Measurements from ENCODE around the gene KANTR.

Gene KANTR

GRCh38 chrX:53093177-53093655 is 726 bp upstream of the KANTR start:
- peak overlapping the region; percentile 78 to 82 for H3K9ac ChIP-seq (ENCODE audit: low read length in 2 of 2)
- peak overlapping the region; percentile 88 for H3K27ac ChIP-seq (ENCODE audit: low read length)
- H3K9me3 ChIP-seq (ENCODE audit: control insufficient read depth in 2 of 2, low read length in 2 of 2), result no peaks in the 10 kb centered on the region
- peaks cover 12% of the 10 kb centered on the region for H3K4me1 ChIP-seq (ENCODE audit: control insufficient read depth, insufficient read depth, low read length)
- H3K27me3 ChIP-seq (ENCODE audit: control insufficient read depth in 1 of 2, insufficient read depth in 2 of 2, low read length in 2 of 2), result peaks cover 0 to 4% of the 10 kb centered on the region in 2 donors
- no peaks in the 10 kb centered on the region for H3K36me3 ChIP-seq (ENCODE audit: control insufficient read depth in 2 of 2, insufficient read depth in 2 of 2, low read length in 2 of 2)
- peak overlapping the region; percentile 78 to 85 for H3K4me3 ChIP-seq (ENCODE audit: low read length in 2 of 2)

DNA sequence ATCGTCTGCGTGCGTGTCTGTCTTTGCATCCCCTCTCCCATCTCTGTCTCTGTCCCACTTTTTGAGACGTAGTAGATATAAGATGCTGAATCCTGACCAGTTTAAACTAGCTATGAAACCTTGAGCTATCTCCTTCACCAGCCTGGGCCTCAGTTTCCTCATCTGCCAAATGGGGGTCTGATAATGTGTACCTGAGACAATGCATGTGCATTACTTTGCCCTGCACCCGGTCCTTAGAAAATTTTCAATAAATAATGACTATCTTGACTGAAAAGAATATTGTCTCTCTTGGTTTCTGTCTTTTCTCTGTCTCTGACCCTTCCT is 602 bp downstream of the KANTR start:
- H3K9me3 ChIP-seq (ENCODE audit: control insufficient read depth in 2 of 2, low read length in 2 of 2), result no peaks in the 10 kb centered on the region
- H3K27me3 ChIP-seq (ENCODE audit: control insufficient read depth in 1 of 2, insufficient read depth in 2 of 2, low read length in 2 of 2), result no peaks in the 10 kb centered on the region
- H3K36me3 ChIP-seq (ENCODE audit: control insufficient read depth in 2 of 2, insufficient read depth in 2 of 2, low read length in 2 of 2), result no peaks in the 10 kb centered on the region
- H3K27ac ChIP-seq (ENCODE audit: low read length), result peak overlapping the region; percentile 67
- H3K9ac ChIP-seq (ENCODE audit: low read length in 2 of 2), result peak overlapping the region; percentile 70 to 73
- H3K4me3 ChIP-seq (ENCODE audit: low read length in 2 of 2), result peak overlapping the region; percentile 67 to 78
- peaks cover 11% of the 10 kb centered on the region for H3K4me1 ChIP-seq (ENCODE audit: control insufficient read depth, insufficient read depth, low read length)

- Histone ChIP-seq H3K27ac (ENCODE audit: low read length) (no peak overlapping the region), H3K9me3 (ENCODE audit: control insufficient read depth in 2 of 2, low read length in 2 of 2) (no peaks in the 10 kb centered on the region), H3K4me1 (ENCODE audit: control insufficient read depth, insufficient read depth, low read length) (peaks cover 11% of the 10 kb centered on the region), H3K27me3 (ENCODE audit: control insufficient read depth in 1 of 2, insufficient read depth in 2 of 2, low read length in 2 of 2) (no peaks in the 10 kb centered on the region), H3K9ac (ENCODE audit: low read length in 2 of 2) (no peak overlapping the region), H3K36me3 (ENCODE audit: control insufficient read depth in 2 of 2, insufficient read depth in 2 of 2, low read length in 2 of 2) (no peaks in the 10 kb centered on the region), H3K4me3 (ENCODE audit: low read length in 2 of 2) (no peak overlapping the region)
Measured at GRCh38 chrX:53095796-53096195, 1.9 kb downstream of the KANTR start.

GRCh38 chrX:53114864-53115549 is 21.1 kb downstream of the KANTR start:
- Histone ChIP-seq H3K4me3 (ENCODE audit: low read length in 2 of 2) (peak overlapping the region in 1 of 2 donors; percentile 20), H3K27me3 (ENCODE audit: control insufficient read depth in 1 of 2, insufficient read depth in 2 of 2, low read length in 2 of 2) (peaks cover 0 to 7% of the 10 kb centered on the region in 2 donors), H3K9me3 (ENCODE audit: control insufficient read depth in 2 of 2, low read length in 2 of 2) (no peaks in the 10 kb centered on the region), H3K36me3 (ENCODE audit: control insufficient read depth in 2 of 2, insufficient read depth in 2 of 2, low read length in 2 of 2) (peaks cover 0 to 2% of the 10 kb centered on the region in 2 donors), H3K9ac (ENCODE audit: low read length in 2 of 2) (no peak overlapping the region), H3K27ac (ENCODE audit: low read length) (peak overlapping the region; percentile 74), H3K4me1 (ENCODE audit: control insufficient read depth, insufficient read depth, low read length) (peaks cover 8% of the 10 kb centered on the region)

DNA sequence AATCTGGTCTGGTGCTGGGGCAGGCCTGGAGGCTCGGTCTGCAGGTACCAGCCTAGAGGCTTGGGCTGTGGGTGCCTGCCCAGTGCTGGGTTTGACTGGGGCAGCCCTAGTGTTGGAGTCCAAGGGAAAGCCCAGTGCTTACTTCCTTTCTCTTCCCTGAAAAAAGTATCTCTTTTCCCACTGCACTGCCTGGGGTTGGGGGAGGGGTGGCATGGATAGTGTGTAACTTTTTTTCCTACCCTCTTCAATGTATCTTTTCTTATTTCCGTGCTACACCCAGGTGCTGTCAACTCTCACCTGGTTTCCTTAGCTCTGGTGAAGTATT is 21.6 kb downstream of the KANTR start:
- peaks cover 0 to 2% of the 10 kb centered on the region in 2 donors for H3K36me3 ChIP-seq (ENCODE audit: control insufficient read depth in 2 of 2, insufficient read depth in 2 of 2, low read length in 2 of 2)
- H3K27me3 ChIP-seq (ENCODE audit: control insufficient read depth in 1 of 2, insufficient read depth in 2 of 2, low read length in 2 of 2), result peaks cover 0 to 7% of the 10 kb centered on the region in 2 donors
- H3K9ac ChIP-seq (ENCODE audit: low read length in 2 of 2), result peak overlapping the region in 1 of 2 donors; percentile 64
- H3K9me3 ChIP-seq (ENCODE audit: control insufficient read depth in 2 of 2, low read length in 2 of 2), result no peaks in the 10 kb centered on the region
- peak overlapping the region; percentile 74 for H3K27ac ChIP-seq (ENCODE audit: low read length)
- peaks cover 8% of the 10 kb centered on the region for H3K4me1 ChIP-seq (ENCODE audit: control insufficient read depth, insufficient read depth, low read length)
- peak overlapping the region; percentile 20 to 59 for H3K4me3 ChIP-seq (ENCODE audit: low read length in 2 of 2)

GRCh38 chrX:53116101-53116500 is 22.2 kb downstream of the KANTR start:
- peak overlapping the region; percentile 46 to 59 for H3K4me3 ChIP-seq (ENCODE audit: low read length in 2 of 2)

GRCh38 chrX:53122013-53122412 is 28.1 kb downstream of the KANTR start:
- H3K9ac ChIP-seq (ENCODE audit: low read length in 2 of 2), result no peak overlapping the region
- no peak overlapping the region for H3K27ac ChIP-seq (ENCODE audit: low read length)
- H3K4me3 ChIP-seq (ENCODE audit: low read length in 2 of 2), result no peak overlapping the region
- H3K36me3 ChIP-seq (ENCODE audit: control insufficient read depth in 2 of 2, insufficient read depth in 2 of 2, low read length in 2 of 2), result no peaks in the 10 kb centered on the region
- H3K4me1 ChIP-seq (ENCODE audit: control insufficient read depth, insufficient read depth, low read length), result peaks cover 4% of the 10 kb centered on the region
- H3K27me3 ChIP-seq (ENCODE audit: control insufficient read depth in 1 of 2, insufficient read depth in 2 of 2, low read length in 2 of 2), result no peaks in the 10 kb centered on the region
- no peaks in the 10 kb centered on the region for H3K9me3 ChIP-seq (ENCODE audit: control insufficient read depth in 2 of 2, low read length in 2 of 2)

More at GRCh38 chrX:53116101-53116500, 22.2 kb downstream of the KANTR start:
- H3K27ac ChIP-seq (ENCODE audit: low read length), result peak overlapping the region; percentile 74
- peaks cover 0 to 7% of the 10 kb centered on the region in 2 donors for H3K27me3 ChIP-seq (ENCODE audit: control insufficient read depth in 1 of 2, insufficient read depth in 2 of 2, low read length in 2 of 2)
- peaks cover 0 to 2% of the 10 kb centered on the region in 2 donors for H3K36me3 ChIP-seq (ENCODE audit: control insufficient read depth in 2 of 2, insufficient read depth in 2 of 2, low read length in 2 of 2)
- peaks cover 8% of the 10 kb centered on the region for H3K4me1 ChIP-seq (ENCODE audit: control insufficient read depth, insufficient read depth, low read length)
- H3K9ac ChIP-seq (ENCODE audit: low read length in 2 of 2), result peak overlapping the region; percentile 36 to 64
- H3K9me3 ChIP-seq (ENCODE audit: control insufficient read depth in 2 of 2, low read length in 2 of 2), result no peaks in the 10 kb centered on the region

DNA sequence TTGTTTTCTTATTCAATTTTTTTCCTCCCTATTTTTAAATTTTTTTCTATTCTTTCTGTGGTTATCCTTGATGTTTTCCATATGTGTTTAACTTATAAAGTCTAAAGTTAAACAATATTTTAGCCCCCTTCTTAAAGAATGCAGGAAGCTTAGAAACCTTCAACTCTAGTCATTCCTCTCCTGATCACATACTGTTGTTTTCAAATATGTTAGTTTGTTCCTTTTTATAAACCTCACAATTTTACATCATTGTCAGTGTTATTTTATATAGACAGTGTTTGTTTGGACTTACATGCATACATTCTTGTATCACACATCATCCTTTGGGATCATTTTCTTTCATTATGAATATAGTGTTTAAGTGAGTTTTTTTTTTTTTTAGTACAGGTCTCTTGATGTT is 31.6 kb downstream of the KANTR start:
- no peak overlapping the region for H3K4me3 ChIP-seq (ENCODE audit: low read length in 2 of 2)
- no peaks in the 10 kb centered on the region for H3K9me3 ChIP-seq (ENCODE audit: control insufficient read depth in 2 of 2, low read length in 2 of 2)
- peaks cover 0 to 2% of the 10 kb centered on the region in 2 donors for H3K27me3 ChIP-seq (ENCODE audit: control insufficient read depth in 1 of 2, insufficient read depth in 2 of 2, low read length in 2 of 2)
- H3K4me1 ChIP-seq (ENCODE audit: control insufficient read depth, insufficient read depth, low read length), result peaks cover 4% of the 10 kb centered on the region
- no peak overlapping the region for H3K27ac ChIP-seq (ENCODE audit: low read length)
- H3K36me3 ChIP-seq (ENCODE audit: control insufficient read depth in 2 of 2, insufficient read depth in 2 of 2, low read length in 2 of 2), result no peaks in the 10 kb centered on the region
- no peak overlapping the region for H3K9ac ChIP-seq (ENCODE audit: low read length in 2 of 2)

GRCh38 chrX:53126377-53126776 is 32.4 kb downstream of the KANTR start:
- no peaks in the 10 kb centered on the region for H3K36me3 ChIP-seq (ENCODE audit: control insufficient read depth in 2 of 2, insufficient read depth in 2 of 2, low read length in 2 of 2)
- H3K27ac ChIP-seq (ENCODE audit: low read length), result no peak overlapping the region
- H3K4me1 ChIP-seq (ENCODE audit: control insufficient read depth, insufficient read depth, low read length), result peaks cover 4% of the 10 kb centered on the region
- no peaks in the 10 kb centered on the region for H3K9me3 ChIP-seq (ENCODE audit: control insufficient read depth in 2 of 2, low read length in 2 of 2)
- no peak overlapping the region for H3K4me3 ChIP-seq (ENCODE audit: low read length in 2 of 2)
- no peak overlapping the region for H3K9ac ChIP-seq (ENCODE audit: low read length in 2 of 2)
- H3K27me3 ChIP-seq (ENCODE audit: control insufficient read depth in 1 of 2, insufficient read depth in 2 of 2, low read length in 2 of 2), result peaks cover 0 to 2% of the 10 kb centered on the region in 2 donors

GRCh38 chrX:53128097-53128749 is 34.3 kb downstream of the KANTR start:
- Histone ChIP-seq H3K4me1 (ENCODE audit: control insufficient read depth, insufficient read depth, low read length) (no peaks in the 10 kb centered on the region), H3K27me3 (ENCODE audit: control insufficient read depth in 1 of 2, insufficient read depth in 2 of 2, low read length in 2 of 2) (peaks cover 0 to 6% of the 10 kb centered on the region in 2 donors), H3K4me3 (ENCODE audit: low read length in 2 of 2) (no peak overlapping the region), H3K36me3 (ENCODE audit: control insufficient read depth in 2 of 2, insufficient read depth in 2 of 2, low read length in 2 of 2) (peaks cover 3 to 4% of the 10 kb centered on the region in 2 donors), H3K9ac (ENCODE audit: low read length in 2 of 2) (no peak overlapping the region), H3K9me3 (ENCODE audit: control insufficient read depth in 2 of 2, low read length in 2 of 2) (no peaks in the 10 kb centered on the region), H3K27ac (ENCODE audit: low read length) (no peak overlapping the region)

GRCh38 chrX:53133400-53133799 is 39.5 kb downstream of the KANTR start:
- Histone ChIP-seq H3K9ac (ENCODE audit: low read length in 2 of 2) (no peak overlapping the region), H3K4me3 (ENCODE audit: low read length in 2 of 2) (no peak overlapping the region), H3K27me3 (ENCODE audit: control insufficient read depth in 1 of 2, insufficient read depth in 2 of 2, low read length in 2 of 2) (peaks cover 0 to 14% of the 10 kb centered on the region in 2 donors), H3K27ac (ENCODE audit: low read length) (no peak overlapping the region), H3K4me1 (ENCODE audit: control insufficient read depth, insufficient read depth, low read length) (no peaks in the 10 kb centered on the region), H3K36me3 (ENCODE audit: control insufficient read depth in 2 of 2, insufficient read depth in 2 of 2, low read length in 2 of 2) (peaks cover 3 to 4% of the 10 kb centered on the region in 2 donors), H3K9me3 (ENCODE audit: control insufficient read depth in 2 of 2, low read length in 2 of 2) (no peaks in the 10 kb centered on the region)

Data from stomach smooth muscle (tissue), 2 donors.